ENCODE measurements around the gene DLGAP4. TPM values are rescaled to one million over a fixed set of nuclear protein-coding genes. Genes with fewer than 3 reads are reported as not detected.

DLGAP4 gene
- total RNA-seq, 3 donors from 2014 or later = 22.0 to 26.9 (median 24.0) TPM

DNA sequence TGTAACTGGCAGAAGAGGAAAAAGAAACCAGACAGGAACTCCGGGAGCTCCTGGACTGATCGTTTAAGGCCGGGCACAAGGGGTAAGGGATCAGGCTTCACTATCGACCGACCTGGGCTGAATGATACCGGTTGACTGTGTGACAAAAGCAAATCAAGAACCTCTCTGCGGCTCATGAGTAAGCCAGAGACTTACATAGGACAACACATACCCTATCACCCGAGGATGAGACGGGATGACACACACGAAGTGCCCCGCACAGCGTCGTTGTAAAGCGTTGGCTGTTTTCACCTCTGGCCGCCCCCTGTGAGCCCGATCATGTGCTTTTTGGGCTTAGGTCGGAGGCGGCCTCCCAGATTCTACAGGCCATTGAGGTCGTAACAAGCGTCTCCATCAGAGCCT lies 266.6 kb downstream of the DLGAP4 start:
- peak overlapping the region; percentile 83 to 86 (median 84) for H3K4me3 ChIP-seq

DNA sequence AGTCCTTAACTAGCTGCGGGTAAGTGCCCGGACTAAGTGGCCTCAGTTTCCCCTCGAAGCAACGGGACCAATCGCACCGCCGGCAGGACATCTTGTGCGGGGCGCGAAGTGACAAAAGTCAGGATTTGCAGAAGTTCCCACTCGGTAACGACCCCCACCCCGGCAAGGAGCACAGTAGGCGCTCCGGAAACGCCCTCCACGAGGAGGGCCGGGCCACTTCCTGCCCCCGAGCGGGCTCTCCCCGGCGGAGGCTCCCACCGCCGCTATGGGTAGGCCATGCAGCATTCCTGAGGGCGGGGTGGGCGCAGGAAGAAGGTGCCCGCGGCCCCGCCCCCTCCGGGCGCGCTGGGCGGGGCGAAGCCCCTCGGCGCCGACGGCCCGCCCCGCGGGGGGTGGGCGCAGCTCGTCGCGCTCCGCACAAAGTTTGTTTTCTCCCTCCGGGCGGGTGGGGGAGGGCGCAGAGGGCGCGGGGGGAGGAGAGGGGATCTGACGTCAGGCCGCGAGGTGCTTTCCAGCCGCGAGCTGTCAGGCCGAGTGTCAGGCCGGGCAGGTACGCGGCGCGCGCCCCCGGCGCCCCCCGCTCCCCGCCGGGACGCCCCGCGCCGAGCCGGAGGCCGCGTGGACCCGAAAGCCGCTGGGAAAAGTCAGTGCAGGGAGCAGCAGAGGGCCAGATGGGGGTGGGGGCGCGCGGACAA lies 267.1 kb downstream of the DLGAP4 start, which contains the start of gene TGIF2:
Gene TGIF2, plus strand, starts transcription at position 495 of the 695 bp plus-strand sequence. CDS start 5,178 bp downstream, outside the sequence.
- peak within 1 kb of the TSS; percentile 94 to 95 for H3K27ac ChIP-seq
- intact Hi-C loops (cut with DNase I; ENCODE audit: low total_unique reads) = no loop called here
- H3K27me3 ChIP-seq = no peaks in the 10 kb centered on the region
- no peaks in the 10 kb centered on the region for H3K36me3 ChIP-seq
- TF ChIP-seq POLR2AphosphoS5 (IDR thresholded peaks at IDR 0.05) = peak in 2 of 3 donors; percentile 44 to 46
- TF ChIP-seq, protein P1, sequence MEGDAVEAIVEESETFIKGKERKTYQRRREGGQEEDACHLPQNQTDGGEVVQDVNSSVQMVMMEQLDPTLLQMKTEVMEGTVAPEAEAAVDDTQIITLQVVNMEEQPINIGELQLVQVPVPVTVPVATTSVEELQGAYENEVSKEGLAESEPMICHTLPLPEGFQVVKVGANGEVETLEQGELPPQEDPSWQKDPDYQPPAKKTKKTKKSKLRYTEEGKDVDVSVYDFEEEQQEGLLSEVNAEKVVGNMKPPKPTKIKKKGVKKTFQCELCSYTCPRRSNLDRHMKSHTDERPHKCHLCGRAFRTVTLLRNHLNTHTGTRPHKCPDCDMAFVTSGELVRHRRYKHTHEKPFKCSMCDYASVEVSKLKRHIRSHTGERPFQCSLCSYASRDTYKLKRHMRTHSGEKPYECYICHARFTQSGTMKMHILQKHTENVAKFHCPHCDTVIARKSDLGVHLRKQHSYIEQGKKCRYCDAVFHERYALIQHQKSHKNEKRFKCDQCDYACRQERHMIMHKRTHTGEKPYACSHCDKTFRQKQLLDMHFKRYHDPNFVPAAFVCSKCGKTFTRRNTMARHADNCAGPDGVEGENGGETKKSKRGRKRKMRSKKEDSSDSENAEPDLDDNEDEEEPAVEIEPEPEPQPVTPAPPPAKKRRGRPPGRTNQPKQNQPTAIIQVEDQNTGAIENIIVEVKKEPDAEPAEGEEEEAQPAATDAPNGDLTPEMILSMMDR (IDR thresholded peaks at IDR 0.05) = no peak
- peak; percentile 66 to 79 for DNase-seq (ENCODE audit: low spot score in 2 of 2)
- H3K4me3 ChIP-seq = peak within 1 kb of the TSS; percentile 83 to 86 (median 84)
- H3K9me3 ChIP-seq = no peaks in the 10 kb centered on the region
- H3K4me1 ChIP-seq = peaks cover 0 to 10% of the 10 kb centered on the region in 2 donors

More for the DNA sequence above, 266.6 kb downstream of the DLGAP4 start:
- Histone ChIP-seq H3K27ac (peak overlapping the region; percentile 94 to 95), H3K27me3 (no peaks in the 10 kb centered on the region), H3K36me3 (no peaks in the 10 kb centered on the region), H3K9me3 (no peaks in the 10 kb centered on the region), H3K4me1 (peaks cover 0 to 10% of the 10 kb centered on the region in 2 donors)
- DNase-seq (ENCODE audit: low spot score in 2 of 2) = no peak
- TF ChIP-seq, protein P1 (IDR thresholded peaks at IDR 0.05) = no peak
- TF ChIP-seq POLR2A (IDR thresholded peaks at IDR 0.05) = no peak
- no peak for TF ChIP-seq POLR2AphosphoS5 (IDR thresholded peaks at IDR 0.05)
- intact Hi-C loops (cut with DNase I; ENCODE audit: low total_unique reads) = no loop called here

DNA sequence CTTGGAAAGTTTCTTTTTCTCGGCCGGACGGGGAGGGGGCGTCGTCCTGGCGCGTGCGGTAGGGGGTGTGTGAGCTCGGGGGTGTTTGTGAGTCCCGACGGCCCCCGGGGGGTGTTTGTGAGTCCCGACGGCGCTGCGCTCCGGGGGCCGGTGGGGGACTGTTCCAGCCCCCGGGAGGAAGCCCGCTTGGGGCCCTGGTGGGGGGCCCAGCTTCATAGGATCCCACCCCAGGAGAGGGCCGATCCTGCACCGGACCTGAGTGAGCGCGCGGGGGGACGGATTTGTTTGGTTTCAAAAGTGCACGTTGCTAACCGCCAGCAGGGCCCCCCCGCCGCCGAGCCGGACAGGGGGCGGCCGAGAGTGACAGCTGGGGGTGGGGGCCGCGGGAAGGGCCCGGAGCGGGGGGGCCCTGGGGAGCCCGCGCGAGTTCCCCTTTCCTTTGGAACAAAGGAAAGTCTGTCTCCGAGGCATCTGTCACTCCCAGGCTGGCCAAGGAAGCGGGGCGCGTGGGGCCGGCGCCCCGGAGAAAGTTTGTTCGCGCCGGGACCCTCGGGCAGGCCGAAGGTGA lies 267.7 kb downstream of the DLGAP4 start:
- Histone ChIP-seq H3K27me3 (no peaks in the 10 kb centered on the region), H3K4me3 (peak overlapping the region; percentile 83 to 86 (median 84)), H3K4me1 (peaks cover 0 to 10% of the 10 kb centered on the region in 2 donors), H3K27ac (peak overlapping the region; percentile 94 to 95), H3K9me3 (no peaks in the 10 kb centered on the region), H3K36me3 (no peaks in the 10 kb centered on the region)
- peak in 1 of 2 donors; percentile 35 for DNase-seq (ENCODE audit: low spot score in 2 of 2)
- intact Hi-C loops (cut with DNase I; ENCODE audit: low total_unique reads) = no loop called here
- TF ChIP-seq POLR2AphosphoS5 (IDR thresholded peaks at IDR 0.05) (no peak), POLR2A (IDR thresholded peaks at IDR 0.05) (no peak)
- TF ChIP-seq, protein P1 (IDR thresholded peaks at IDR 0.05) = no peak

DNA sequence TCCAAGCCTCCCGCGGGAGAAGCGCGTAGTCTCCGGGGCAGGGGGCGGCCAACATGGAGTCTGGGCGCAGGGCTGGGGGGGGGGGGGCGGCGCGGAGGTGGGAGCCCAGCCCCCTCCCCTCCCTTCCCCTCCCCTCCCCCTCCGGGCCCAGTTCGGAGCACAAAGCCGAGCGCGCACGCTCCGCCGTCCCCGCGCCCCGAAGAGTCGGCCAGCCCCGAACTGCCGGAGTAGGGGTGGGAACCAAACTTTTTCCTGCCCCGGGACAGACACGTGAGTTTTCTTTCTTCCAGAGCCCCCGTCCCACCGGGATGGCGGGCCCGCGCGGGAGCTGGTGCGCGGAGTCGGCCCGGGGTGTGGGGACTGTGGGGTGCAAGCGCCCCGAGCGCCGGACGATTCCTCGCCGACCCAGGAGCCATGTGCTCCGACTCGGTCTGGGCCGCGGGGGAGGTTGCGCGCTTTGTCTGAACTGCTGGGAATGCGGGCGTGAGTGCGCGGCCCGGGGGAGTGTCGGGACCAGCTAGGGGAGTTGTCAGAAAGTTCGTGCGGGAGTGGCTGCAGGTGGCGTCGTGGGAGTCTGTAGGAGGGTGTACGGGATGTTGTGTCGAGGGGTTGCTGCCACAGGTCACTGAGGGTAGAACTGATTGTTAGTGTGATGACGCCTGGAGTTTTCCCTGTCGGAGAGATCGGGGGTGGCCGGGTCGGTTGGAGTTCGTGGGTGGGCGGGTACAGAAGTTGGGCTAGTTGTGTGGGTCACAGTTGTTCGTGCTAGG lies 268.4 kb downstream of the DLGAP4 start:
- H3K4me3 ChIP-seq = peak overlapping the region; percentile 83 to 86 (median 84)
- peak; percentile 45 to 60 for DNase-seq (ENCODE audit: low spot score in 2 of 2)

More for the DNA sequence above, 268.4 kb downstream of the DLGAP4 start:
- TF ChIP-seq, protein P1 (IDR thresholded peaks at IDR 0.05) = no peak
- peak in 1 of 3 donors; percentile 17 for TF ChIP-seq POLR2AphosphoS5 (IDR thresholded peaks at IDR 0.05)
- intact Hi-C loops (cut with DNase I; ENCODE audit: low total_unique reads) = no loop called here
- peaks cover 0 to 10% of the 10 kb centered on the region in 2 donors for H3K4me1 ChIP-seq
- H3K27ac ChIP-seq = peak overlapping the region; percentile 94 to 95
- H3K36me3 ChIP-seq = no peaks in the 10 kb centered on the region
- H3K27me3 ChIP-seq = no peaks in the 10 kb centered on the region
- H3K9me3 ChIP-seq = no peaks in the 10 kb centered on the region

Measured in breast epithelium (tissue), 4 donors.